AG04449 (cell line): ENCODE data around the gene SH3RF1.

ENCODE experiments used
- CTCF ChIA-PET: fragments of 350-600 bp; formaldehyde crosslinking; extraction: SDS; loops from one replicate; lab custom pipeline; 2021; ENCODE audit warnings: antibody characterized with exemption; lab: Yijun Ruan, JAX
- POLR2A ChIA-PET: fragments of 400-600, 350-600 bp; formaldehyde crosslinking; extraction: SDS; loops from one replicate; lab custom pipeline; 2020; ENCODE audit warnings: antibody characterized with exemption, inconsistent platforms; lab: Yijun Ruan, JAX
- DNase-seq: peaks from one replicate; pipeline ENCODE4 v3.0.0-alpha.2; 2010; ENCODE audit warnings: low read depth, low spot score
- H3K4me3 ChIP-seq: 2 replicates; pipeline ENCODE4 v1.5.1; 2011; ENCODE audit warnings: low read depth, mild to moderate bottlenecking, control low read depth, low read length
- TF ChIP-seq, protein P1 (sequence below): IDR thresholded peaks from one replicate; pipeline ENCODE4 v1.5.1; 2011; ENCODE audit warnings: mild to moderate bottlenecking, moderate library complexity, low read length, control low read depth, inconsistent platforms; ENCODE audit not compliant: insufficient read depth; ENCODE audit errors: missing control alignments

The SH3RF1 gene

DNA sequence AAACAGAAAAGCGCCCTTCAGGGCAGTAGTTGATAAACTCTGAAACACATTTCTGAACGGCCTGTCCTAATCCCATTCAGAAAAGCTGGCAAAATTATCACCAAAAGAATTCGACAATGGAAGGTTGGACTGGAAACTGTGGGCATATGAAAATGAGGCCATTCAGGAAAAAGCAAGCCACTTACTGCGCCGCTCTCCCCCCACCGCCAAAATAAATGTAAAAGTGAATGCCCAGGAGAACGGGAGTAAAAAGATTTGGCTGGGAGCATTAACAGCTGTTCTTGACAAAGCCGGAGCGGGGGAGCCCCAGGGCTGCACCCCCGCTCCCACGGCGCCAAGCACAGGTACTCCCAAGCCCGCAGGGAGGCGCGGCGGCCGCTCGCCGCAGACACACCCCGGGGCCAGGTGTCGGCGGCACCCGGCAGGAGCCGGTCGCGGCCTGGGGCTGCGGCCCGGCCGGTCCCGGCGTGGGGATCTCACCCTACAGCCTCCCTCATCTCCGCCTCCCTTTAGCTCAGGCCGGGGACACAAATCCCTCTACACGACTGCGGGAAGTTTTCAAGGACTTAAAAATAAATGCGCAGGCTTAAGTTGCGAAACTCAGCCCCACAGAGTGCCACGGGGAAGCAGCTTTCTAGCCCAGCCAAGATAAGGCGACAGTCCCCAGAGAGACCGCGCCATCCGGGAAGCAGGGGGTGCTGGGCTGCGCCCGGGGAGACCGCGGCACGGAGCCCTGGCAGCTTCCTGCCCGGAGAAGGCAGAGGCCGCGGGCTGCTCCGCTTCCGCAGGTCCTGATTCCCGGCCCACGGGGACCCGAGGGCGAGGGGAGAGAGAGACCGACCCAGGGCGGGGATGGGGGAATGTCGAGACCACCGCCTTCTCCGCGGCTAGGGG, 593 bp downstream of the SH3RF1 start:
- TF ChIP-seq, protein P1, sequence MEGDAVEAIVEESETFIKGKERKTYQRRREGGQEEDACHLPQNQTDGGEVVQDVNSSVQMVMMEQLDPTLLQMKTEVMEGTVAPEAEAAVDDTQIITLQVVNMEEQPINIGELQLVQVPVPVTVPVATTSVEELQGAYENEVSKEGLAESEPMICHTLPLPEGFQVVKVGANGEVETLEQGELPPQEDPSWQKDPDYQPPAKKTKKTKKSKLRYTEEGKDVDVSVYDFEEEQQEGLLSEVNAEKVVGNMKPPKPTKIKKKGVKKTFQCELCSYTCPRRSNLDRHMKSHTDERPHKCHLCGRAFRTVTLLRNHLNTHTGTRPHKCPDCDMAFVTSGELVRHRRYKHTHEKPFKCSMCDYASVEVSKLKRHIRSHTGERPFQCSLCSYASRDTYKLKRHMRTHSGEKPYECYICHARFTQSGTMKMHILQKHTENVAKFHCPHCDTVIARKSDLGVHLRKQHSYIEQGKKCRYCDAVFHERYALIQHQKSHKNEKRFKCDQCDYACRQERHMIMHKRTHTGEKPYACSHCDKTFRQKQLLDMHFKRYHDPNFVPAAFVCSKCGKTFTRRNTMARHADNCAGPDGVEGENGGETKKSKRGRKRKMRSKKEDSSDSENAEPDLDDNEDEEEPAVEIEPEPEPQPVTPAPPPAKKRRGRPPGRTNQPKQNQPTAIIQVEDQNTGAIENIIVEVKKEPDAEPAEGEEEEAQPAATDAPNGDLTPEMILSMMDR: no peak
- CTCF ChIA-PET: interaction anchor here (0.6 to 3.4 kb wide), 22 partner anchors 7 to 275 kb away, joined by 3 to 23 read pairs (median 3); partner anchors contain the start of gene CBR4
- no peak for DNase-seq
- POLR2A ChIA-PET: interaction anchor here (0.8 to 1.7 kb wide), 9 partner anchors 13 to 260 kb away, joined by 3 to 6 read pairs (median 3); partner anchors contain the start of gene CBR4
- peak overlapping the region; percentile 85 for H3K4me3 ChIP-seq

DNA sequence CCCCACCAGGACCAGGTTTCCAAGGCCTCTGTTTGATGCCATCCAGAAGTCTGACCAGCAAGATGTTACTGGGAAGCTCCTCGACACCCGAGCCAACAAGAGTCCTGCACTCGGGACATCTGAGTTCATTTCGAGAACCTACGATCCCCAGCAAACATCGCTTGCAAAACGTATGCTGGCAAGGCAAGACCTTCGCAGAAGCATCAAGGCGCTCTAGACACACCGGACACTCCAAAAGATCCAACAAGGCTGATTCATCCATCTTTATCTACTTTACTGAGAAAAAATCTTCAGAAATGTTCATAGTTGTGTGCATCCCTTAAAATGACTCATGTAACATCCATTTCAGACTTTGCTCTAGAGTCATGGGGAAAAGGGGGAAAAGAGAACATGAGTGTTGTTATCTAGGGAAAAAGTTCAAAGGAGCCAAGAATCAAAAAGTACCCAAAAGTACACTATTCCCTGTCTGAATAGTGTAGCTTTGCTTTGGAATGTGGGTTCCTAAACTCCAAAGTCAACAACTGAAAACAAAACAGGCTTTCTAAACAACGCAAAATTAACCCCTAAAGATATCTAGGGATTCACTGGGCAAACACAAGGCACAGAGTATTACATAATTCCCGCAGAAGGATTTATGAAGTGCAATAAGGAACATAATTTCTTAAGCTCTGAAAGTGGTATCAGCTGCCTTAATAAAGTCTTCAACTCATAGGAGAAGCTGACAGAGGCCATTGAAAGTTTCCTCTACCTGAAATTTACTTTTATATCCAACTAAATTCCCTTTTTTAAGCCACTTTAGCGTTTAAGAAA, 1.6 kb downstream of the SH3RF1 start:
- ChIA-PET POLR2A (interaction anchor here (0.8 to 1.7 kb wide), 8 partner anchors 13 to 259 kb away, joined by 3 to 6 read pairs (median 4); partner anchors contain the start of gene CBR4), CTCF (interaction anchor here (0.7 to 3.4 kb wide), 20 partner anchors 8 to 274 kb away, joined by 3 to 23 read pairs (median 3); partner anchors contain the start of gene CBR4)
- H3K4me3 ChIP-seq: peak overlapping the region; percentile 85
- TF ChIP-seq, protein P1: no peak
- DNase-seq: peak; percentile 76

DNA sequence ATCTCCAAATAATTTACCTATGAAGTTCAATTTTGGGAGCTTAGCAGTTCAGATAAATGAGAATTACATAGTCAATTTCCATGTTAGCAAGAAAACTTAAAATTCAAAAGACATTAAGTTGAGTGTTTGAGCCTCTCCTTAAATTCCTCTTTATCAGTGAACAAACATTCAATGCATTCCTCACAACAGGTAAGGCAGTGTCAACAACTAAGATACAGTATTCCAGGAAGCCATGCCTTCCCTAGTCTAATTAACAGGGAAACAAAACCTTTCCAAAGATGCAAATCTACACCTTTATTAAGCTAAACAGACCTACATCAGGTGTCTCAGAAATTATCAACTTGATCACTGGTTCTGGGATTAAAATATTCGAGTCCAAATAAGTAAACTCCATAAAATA, 3.7 kb downstream of the SH3RF1 start:
- TF ChIP-seq, protein P1: no peak
- CTCF ChIA-PET: interaction anchor here (1.0 to 1.3 kb wide), 3 partner anchors 10 to 219 kb away, joined by 3 to 4 read pairs (median 3); no protein-coding TSS in a partner anchor
- no peak for DNase-seq
- H3K4me3 ChIP-seq: peak overlapping the region; percentile 44
- POLR2A ChIA-PET: no interaction called here

DNA sequence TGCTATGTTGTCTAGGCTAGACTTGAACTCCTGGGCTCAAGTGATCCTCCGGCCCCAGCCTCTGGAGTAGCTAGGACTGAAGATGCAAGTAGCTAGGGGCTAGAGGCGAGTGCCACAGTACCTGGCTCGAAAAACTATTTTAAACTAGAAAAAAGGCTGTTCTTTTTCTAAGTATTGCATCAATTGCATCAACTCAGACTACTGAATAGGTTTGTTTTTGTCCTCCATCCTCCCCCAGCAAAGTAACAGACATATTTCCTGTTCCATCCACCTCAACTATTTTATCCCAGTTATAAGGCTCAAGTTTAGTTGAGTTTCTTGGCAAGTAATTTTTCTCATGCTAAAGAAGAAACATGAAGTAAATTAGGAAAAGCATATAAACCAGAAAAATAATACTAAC, 4.1 kb downstream of the SH3RF1 start:
- POLR2A ChIA-PET: no interaction called here
- CTCF ChIA-PET: interaction anchor here (1.0 to 1.3 kb wide), 3 partner anchors 10 to 219 kb away, joined by 3 to 4 read pairs (median 3); no protein-coding TSS in a partner anchor
- no peak for DNase-seq
- peak overlapping the region; percentile 21 for H3K4me3 ChIP-seq
- TF ChIP-seq, protein P1: no peak

DNA sequence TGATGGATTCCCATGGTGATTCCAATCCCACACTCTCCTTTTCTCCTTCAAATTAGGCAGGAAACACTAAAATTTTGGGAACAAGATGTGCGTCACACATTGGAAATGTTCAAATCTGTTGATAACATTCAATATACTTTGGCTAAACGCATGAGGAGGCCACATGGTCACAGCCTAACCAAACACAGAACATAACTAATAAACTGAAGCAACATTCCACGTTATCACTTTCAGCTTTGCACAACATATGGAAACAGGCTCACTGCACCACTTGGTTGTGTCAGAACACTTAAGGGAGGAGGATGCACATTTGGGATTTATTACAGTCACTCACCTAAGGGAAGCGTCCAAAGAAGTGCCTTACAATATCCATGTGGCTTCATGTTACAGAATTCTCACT, 4.7 kb downstream of the SH3RF1 start:
- DNase-seq: no peak
- TF ChIP-seq, protein P1: no peak
- H3K4me3 ChIP-seq: peak overlapping the region; percentile 15; the same call in 1 of the 2 replicates
- ChIA-PET POLR2A (no interaction called here), CTCF (interaction anchor here (0.6 to 1.7 kb wide), 2 partner anchors 11 to 227 kb away, joined by 3 to 4 read pairs; no protein-coding TSS in a partner anchor)
